ENCODE measurements around the gene ENTREP1.
"Not testable (repeated sequence)": the region's sequence is repeated elsewhere in the genome, so short reads cannot be mapped to it uniquely, and the experiment has no call there.

The ENTREP1 gene, protein sequence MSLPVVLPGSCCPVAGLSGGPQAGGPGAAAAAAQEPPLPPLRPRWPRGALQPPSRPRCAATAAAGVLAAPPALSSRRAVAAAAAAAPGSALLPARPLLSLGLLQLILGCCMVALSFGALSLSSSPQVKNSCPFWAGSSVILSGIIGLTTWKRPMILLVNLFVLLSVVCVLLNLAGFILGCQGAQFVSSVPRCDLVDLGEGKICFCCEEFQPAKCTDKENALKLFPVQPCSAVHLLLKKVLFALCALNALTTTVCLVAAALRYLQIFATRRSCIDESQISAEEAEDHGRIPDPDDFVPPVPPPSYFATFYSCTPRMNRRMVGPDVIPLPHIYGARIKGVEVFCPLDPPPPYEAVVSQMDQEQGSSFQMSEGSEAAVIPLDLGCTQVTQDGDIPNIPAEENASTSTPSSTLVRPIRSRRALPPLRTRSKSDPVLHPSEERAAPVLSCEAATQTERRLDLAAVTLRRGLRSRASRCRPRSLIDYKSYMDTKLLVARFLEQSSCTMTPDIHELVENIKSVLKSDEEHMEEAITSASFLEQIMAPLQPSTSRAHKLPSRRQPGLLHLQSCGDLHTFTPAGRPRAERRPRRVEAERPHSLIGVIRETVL

GRCh38 chr9:69324549-69325401 is at the start of gene ENTREP1:
ENTREP1 (plus strand) TSS chr9:69325215; CDS start chr9:69325310, 95 bp downstream.
- no peak for DNase-seq

DNA sequence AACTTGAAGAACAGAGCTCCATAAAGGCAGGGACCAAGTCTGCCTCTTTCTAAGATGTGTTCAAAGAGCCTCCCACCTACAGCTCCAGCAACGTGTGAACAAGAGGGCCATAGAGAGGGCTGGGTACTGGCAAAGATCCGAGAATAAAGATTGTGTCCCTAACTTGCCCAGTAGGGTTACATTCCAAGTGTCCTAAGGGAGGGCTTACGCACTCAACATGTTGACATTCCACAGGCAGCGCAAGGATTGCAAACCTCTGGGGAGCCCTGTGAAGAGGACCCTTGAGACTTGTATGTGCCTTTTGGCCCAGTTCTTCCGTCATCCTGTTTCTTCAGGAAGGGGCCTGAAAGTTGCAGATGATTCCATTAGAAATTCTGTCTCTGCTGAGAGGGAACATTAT is 48.2 kb upstream of the ENTREP1 start:
- no peak for DNase-seq

DNA sequence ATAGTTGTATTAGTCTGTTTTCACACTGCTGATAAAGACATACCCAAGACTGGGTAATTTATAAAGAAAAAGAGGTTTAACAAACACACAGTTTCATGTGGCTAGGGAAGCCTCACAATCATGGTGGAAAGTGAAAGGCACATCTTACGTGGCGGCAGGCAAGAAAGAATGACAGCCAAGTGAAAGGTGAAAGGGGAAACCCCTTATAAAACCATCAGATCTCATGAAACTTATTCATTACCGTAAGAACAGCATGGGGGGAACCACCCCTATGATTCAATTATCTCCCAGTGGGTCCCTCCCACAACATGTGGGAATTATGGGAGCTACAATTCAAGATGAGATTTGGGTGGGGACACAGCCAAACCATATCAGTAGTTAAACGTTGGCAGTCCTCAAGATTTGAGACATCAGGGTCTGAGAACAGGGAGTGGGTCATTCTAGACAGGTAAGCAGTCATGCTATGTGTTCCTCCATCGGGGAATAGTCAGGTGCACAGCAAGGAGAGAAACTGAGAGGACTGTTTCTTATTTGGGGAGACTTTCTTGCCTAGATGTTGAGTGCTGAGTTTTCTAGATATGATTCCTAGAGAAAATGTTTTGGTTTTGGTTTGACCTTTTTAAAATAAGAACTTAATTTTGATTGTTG is 45.8 kb upstream of the ENTREP1 start:
- no peak for DNase-seq

DNA sequence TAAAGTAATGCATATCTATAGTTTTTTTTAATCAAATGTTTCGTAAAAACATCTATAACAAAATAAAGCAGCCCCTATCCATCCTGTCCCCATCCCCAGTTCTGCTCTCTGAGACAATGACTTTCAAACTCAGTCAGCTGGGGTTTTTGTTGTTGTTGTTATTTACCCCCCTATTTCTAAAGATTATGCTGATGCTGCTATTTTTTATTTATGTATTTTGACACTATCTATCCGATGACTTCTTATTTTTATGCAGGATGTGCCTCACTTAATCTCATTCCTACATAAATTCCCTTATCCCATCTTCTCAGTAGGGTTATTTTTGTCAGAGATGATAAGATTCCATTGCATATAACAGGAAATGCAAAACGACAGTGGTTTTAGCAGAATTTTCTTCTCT is 45.3 kb upstream of the ENTREP1 start:
- DNase-seq: no peak

GRCh38 chr9:69283003-69283402 is 42.0 kb upstream of the ENTREP1 start:
- no peak for DNase-seq

- no peak for DNase-seq
These were observed 32.9 kb upstream of the ENTREP1 start for GRCh38 chr9:69292078-69292477.

DNA sequence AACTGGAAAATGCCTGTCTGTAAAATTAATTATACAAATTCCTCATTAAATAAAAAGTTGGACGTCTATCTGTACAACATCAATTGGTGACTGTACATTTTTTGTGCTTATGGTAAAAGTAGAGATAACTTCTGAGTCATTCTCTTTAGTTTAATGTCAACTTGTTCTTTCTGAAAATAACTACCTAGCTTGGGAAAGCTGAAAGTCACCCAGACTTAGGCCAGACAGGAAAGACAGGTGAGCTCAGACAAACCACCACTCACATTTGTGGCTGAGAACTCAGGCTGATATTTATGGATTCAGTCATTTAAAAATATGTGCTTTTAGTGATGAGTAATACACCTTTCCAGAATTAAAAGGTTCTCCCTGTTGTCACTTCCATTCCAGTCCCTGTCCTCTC is 31.9 kb upstream of the ENTREP1 start:
- DNase-seq: no peak

DNA sequence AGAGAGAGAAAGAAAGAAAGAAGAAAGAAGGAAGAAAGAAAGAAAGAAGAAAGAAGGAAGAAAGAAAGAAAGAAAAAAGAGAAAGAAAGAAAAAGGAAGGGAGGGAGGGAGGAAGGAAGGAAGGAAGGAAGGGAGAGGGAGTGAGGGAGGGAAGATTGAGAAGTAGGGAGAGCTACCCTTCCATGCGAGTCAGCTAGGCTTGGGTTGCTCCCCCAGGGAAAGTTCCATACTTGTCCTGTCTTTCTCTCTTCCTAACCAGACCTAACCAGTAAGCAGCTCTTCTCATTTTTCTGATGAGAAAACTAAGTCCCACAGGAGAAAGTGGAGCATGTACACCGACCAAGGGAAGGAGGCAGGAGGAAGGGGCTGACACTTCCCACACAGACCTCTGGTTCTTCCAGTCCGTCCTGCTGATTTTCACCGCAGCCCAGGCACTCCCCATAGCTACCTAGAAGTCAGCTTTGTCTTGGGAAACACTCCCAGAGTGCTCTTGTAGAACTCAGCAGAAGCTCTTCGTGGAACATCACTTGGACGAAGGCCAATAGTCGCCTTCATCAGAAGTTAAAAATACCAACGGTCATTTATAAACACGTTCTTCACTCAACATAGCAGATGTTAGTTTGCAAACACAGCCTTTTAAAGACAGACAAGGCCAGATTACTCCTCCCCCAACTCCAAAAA is 29.0 kb upstream of the ENTREP1 start:
- no peak for DNase-seq

DNA sequence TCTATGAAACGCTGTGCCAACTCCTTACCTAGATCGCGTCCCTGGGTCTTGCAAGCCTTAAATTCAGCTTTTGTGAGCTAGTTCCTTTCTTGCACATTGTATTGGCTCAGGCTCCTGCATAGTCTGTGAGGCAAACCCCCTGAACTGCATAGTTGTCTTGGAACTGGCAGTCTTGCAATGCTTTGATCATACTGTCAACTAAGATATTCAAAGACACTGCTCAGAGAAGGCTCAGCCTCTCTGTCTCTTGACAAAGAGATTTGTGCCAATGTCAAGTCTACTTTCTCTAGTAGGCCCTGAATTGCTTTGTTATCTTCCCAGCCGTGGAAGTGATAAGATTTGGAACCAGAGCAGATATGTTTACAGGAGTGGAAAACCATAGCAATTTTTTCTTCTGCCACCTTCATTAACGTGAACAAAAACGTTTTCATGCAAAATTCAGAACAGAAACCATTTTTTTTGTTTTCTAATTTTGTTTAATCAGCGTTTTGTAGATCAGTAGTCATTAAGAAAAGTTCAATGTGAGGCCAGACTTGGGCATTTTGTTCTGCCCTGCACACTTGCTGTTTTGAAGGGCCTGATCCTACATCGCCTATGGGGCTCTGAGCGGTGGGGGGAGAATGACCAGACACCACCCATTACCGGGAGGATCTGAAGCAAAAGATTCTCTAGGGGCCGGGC is 27.6 kb upstream of the ENTREP1 start:
- no peak for DNase-seq

- peak; percentile 36 for DNase-seq
These were observed 25.7 kb upstream of the ENTREP1 start for GRCh38 chr9:69299315-69299714.

DNA sequence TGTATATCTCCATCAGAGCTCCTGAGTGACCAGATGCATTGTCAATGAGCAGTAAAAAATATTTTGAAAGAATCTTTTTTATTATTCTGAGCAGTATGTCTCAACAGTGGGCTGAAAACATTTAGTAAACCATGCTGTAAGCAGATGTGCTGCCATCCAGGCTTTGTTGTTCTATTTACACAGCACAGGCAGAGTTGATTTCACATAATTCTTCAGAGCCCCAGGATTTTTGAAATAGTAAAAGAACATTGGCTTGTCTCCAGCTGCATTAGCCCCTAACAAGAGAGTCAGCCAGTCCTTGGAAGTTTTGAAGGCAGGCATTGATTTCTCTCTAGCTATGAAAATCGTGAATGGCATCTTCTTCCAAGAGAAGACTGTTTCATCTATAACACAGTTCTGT is 25.2 kb upstream of the ENTREP1 start:
- DNase-seq: no peak

DNA sequence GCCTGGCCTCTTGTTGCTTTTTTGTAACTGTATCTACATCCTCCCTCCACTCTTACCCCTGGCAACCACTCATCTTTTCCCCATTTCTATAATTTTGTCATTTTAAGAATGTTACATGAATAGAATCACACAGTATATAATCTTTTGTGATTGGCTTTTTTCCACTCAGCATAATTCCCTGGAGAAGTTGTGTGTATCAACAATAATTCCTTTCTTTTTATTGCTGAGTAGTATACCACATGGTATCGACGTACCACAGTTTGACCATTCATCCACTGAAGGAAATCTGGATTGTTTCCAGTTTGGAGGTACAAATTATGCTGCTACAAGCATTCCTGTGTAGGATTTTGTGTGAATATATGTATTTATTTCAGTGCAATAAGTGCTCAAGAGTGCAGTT is 21.7 kb upstream of the ENTREP1 start:
- no peak for DNase-seq

DNA sequence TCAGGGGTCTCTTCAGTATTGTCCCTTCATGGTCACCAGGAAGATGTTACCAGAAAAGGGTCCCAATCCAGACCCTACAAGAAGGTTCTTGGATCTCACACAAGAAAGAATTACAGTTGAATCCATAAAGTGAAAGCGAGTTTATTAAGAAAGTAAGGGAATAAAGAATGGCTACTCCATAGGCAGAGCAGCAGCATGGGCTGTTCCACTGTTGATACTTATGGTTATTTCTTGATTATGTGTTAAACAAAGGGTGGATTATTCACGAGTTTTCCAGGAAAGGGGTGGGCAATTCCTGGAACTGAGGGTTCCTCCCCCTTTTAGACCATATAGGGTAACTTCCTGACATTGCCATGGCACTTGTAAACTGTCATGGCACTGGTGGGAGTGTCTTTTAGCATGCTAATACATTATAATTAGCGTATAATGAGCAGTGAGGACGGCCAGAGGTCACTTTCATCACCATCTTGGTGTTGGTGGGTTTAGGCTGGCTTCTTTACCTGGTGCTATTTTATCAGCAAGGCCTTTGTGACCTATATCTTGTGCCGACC is 18.0 kb upstream of the ENTREP1 start:
- not testable (repeated sequence) for DNase-seq

GRCh38 chr9:69307446-69308205 is 17.4 kb upstream of the ENTREP1 start:
- no peak for DNase-seq

- no peak for DNase-seq
These were observed 16.6 kb upstream of the ENTREP1 start for GRCh38 chr9:69308206-69308931.

DNA sequence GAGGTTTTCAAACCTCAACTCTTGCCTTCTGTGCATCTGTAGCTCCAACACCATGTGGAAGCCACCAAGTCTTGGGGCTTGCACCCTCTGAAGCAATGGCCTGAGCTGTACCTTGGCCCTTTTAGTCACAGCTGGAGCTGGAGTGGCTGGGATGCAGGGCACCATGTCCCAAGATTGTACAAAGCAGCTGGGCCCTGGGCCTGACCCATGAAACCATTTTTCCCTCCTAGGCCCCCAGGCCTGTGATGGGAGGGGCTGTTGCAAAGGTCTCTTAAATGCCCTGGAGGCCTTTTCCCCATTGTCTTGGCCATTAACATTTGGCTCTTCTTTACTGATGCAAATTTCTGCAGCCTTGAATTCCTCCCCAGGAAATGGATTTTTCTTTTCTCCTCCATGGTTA is 11.8 kb upstream of the ENTREP1 start:
- DNase-seq: no peak

GRCh38 chr9:69314547-69314946 is 10.5 kb upstream of the ENTREP1 start:
- DNase-seq: no peak

DNA sequence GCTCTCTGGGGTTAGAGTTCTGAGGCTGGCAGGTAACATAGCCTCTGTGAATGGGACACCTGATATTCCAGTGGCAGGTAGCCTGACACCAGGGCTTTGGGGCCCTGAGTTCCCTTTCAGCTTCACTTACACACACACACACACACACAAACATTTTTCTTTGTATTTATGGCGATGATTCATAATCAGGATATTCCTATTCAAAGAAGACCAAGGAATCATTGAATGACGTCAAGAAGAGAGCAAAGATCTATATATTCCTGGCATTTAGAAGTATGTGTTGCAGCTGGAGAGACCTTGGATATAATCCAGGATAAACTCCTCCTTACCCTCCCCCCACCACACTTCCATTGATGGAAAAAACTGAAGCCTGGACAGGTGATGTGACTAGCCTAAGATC is 7.9 kb upstream of the ENTREP1 start:
- no peak for DNase-seq

GRCh38 chr9:69317894-69318293 is 7.1 kb upstream of the ENTREP1 start:
- no peak for DNase-seq
